Liver (tissue), 3 donors: ENCODE data around the gene GRK6.

Experiments used
- ATF3 ChIP-seq: IDR thresholded peaks from 2 replicates; pipeline ENCODE4 v1.6.1; 2016; ENCODE audit warnings: antibody characterized with exemption
- CTCF ChIP-seq: fragments of 150-350 bp; IDR thresholded peaks from 2 replicates; pipeline ENCODE4 v1.5.1; 2017; ENCODE audit warnings: improper control_type of control experiment, low read depth, low read length; ENCODE audit not compliant: missing input control
- EGR1 ChIP-seq, 2 donors: IDR thresholded peaks; 2 replicates each; pipeline ENCODE4 v1.6.1; 2016 to 2018; ENCODE audit warnings: antibody characterized with exemption in 2 of 2, low read depth in 2 of 2
- FOXA1 ChIP-seq: IDR thresholded peaks from 2 replicates; pipeline ENCODE4 v1.6.1; 2016; ENCODE audit warnings: antibody characterized with exemption
- GABPA ChIP-seq, 2 donors: IDR thresholded peaks in 1 of 2; conservative IDR thresholded peaks in 1 of 2; 2 replicates each; pipeline ENCODE4 v1.6.1; 2016; ENCODE audit warnings: antibody characterized with exemption in 2 of 2, mild to moderate bottlenecking in 1 of 2, moderate library complexity in 1 of 2
- HNF4A ChIP-seq, 2 donors: conservative IDR thresholded peaks; 2 replicates each; pipeline ENCODE4 v1.6.1; 2016; ENCODE audit warnings: antibody characterized with exemption in 2 of 2, mild to moderate bottlenecking in 2 of 2
- JUND ChIP-seq, 2 donors: IDR thresholded peaks; 2 replicates each; pipeline ENCODE4 v1.6.1; 2016; ENCODE audit warnings: antibody characterized with exemption in 2 of 2
- MAX ChIP-seq: IDR thresholded peaks from 2 replicates; pipeline ENCODE4 v1.6.1; 2016; ENCODE audit warnings: antibody characterized with exemption
- NR2F2 ChIP-seq: IDR thresholded peaks from 2 replicates; pipeline ENCODE4 v1.6.1; 2016; ENCODE audit warnings: antibody characterized with exemption
- REST ChIP-seq: IDR thresholded peaks from 2 replicates; pipeline ENCODE4 v1.6.1; 2016; ENCODE audit warnings: antibody characterized with exemption, mild to moderate bottlenecking
- RXRA ChIP-seq, 2 donors: IDR thresholded peaks; 2 replicates each; pipeline ENCODE4 v1.6.1; 2017 to 2018; ENCODE audit warnings: antibody characterized with exemption in 2 of 2, mild to moderate bottlenecking in 1 of 2
- SP1 ChIP-seq: IDR thresholded peaks from 2 replicates; pipeline ENCODE4 v1.6.1; 2018; ENCODE audit warnings: antibody characterized with exemption, mild to moderate bottlenecking
- TAF1 ChIP-seq: conservative IDR thresholded peaks from 2 replicates; pipeline ENCODE4 v1.6.1; 2016; ENCODE audit warnings: antibody characterized with exemption, mild to moderate bottlenecking
- YY1 ChIP-seq: IDR thresholded peaks from 2 replicates; pipeline ENCODE4 v1.6.1; 2016; ENCODE audit warnings: antibody characterized with exemption, mild to moderate bottlenecking
- donor health status: healthy.
- donor health status: healthy.

- TF ChIP-seq CTCF (no peak), SP1 (no peak), EGR1 (IDR thresholded peaks at IDR 0.05; ENCODE audit: low read depth in 2 of 2) (no peak), GABPA (IDR thresholded peaks at IDR 0.05 in 1 of 2, conservative IDR thresholded peaks at IDR 0.05 in 1 of 2) (no peak), FOXA1 (no peak), JUND (IDR thresholded peaks at IDR 0.05) (no peak), RXRA (IDR thresholded peaks at IDR 0.05) (no peak), ATF3 (no peak), MAX (no peak), NR2F2 (no peak), TAF1 (no peak), YY1 (no peak), REST (no peak), HNF4A (conservative IDR thresholded peaks at IDR 0.05) (no peak)
These were observed 24.4 kb downstream of the GRK6 start for GRCh38 chr5:177450667-177451424.
